Kidney epithelial cell (primary cell): ENCODE data around the gene SLC39A6. TPM values are rescaled to one million over a fixed set of nuclear protein-coding genes. Genes with fewer than 3 reads are reported as not detected.
"Not testable (repeated sequence)": the region's sequence is repeated elsewhere in the genome, so short reads cannot be mapped to it uniquely, and the experiment has no call there.

ENCODE experiments used
- DNase-seq: peaks from one replicate; pipeline ENCODE4 v3.0.0-alpha.2; 2010; ENCODE audit warnings: low read depth
- H3K27me3 ChIP-seq: 2 replicates; pipeline ENCODE4 v1.6.0; 2011; ENCODE audit warnings: low read length; ENCODE audit not compliant: control insufficient read depth, insufficient read depth
- H3K36me3 ChIP-seq: 2 replicates; pipeline ENCODE4 v1.5.1; 2011; ENCODE audit warnings: low read length; ENCODE audit not compliant: control insufficient read depth, insufficient read depth
- H3K4me3 ChIP-seq: 2 replicates; pipeline ENCODE4 v1.5.1; 2011; ENCODE audit warnings: low read depth, mild to moderate bottlenecking, control low read depth, low read length
- CTCF ChIP-seq: IDR thresholded peaks from 2 replicates; pipeline ENCODE4 v1.5.1; 2011; ENCODE audit warnings: mild to moderate bottlenecking, moderate library complexity, low read length, control low read depth, inconsistent platforms; ENCODE audit not compliant: insufficient read depth, poor library complexity, severe bottlenecking
- total RNA-seq: library from RNA; depleted of rRNA; stranded (reverse); fragments of >200 nt; gene quantifications from 2 replicates; pipeline ENCODE4 v1.2.3, GENCODE V29; 2015

The SLC39A6 gene
- total RNA-seq, 1 donor from 2014 or later = 94.1 TPM

DNA sequence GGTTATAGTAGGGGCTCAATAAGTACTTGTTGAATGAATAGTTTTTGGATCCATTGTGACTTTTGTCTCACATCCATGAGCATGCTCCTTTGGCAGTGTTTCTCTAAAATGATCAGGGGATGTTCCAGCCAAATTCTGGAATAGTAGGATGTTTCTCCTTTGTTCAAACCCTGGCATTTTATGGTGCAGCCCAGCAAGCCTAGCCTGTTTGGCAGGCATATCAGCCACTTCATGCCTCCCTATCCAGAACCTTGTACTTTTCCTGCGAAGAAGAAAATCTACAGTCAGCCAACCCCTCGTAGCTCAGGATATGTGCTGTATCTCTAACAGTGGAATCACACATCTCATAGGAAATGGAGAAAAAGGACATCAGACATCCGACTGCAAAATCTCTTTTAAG, 34.7 kb downstream of the SLC39A6 start:
- DNase-seq = no peak
- Histone ChIP-seq H3K36me3 (no peaks in the 10 kb centered on the region), H3K27me3 (no peaks in the 10 kb centered on the region), H3K4me3 (no peak overlapping the region)
- TF ChIP-seq CTCF = no peak

DNA sequence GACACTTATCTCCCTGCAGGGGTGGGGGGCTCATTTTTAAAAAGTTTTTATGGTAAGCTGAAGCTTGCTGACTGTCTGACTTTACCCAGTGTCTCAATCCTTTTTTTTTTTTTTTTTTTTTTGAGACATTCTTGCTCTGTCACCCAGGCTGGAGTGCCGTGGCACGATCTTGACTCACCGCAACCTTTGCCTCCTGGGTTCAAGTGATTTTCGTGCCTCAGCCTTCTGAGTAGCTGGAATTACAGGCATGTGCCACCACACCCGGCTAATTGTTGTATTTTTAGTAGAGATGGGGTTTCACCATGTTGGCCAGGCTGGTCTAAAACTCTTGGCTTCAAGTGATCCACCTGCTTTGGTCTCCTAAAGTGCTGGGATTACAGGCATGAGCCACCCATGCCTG, 37.0 kb downstream of the SLC39A6 start:
- not testable (repeated sequence) for H3K36me3 ChIP-seq, H3K27me3 ChIP-seq

DNA sequence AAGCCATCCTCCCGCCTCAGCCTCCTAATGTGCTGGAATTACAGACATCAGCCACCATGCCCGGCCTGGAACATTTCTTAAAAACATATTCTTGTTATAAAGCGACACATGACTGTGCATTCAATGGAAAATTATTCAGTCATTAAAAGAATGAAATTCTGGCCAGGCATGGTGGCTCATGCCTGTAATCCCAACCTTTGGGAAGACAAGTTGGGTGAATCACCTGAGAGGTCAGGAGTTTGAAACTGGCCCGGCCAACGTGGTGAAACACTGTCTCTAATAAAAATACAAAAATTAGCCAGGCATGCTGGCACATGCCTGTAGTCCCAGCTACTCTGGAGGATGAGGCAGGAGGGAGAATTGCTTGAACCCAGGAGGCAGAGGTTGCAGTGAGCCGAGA, 40.1 kb downstream of the SLC39A6 start:
- TF ChIP-seq CTCF = no peak
- DNase-seq = no peak
- Histone ChIP-seq H3K4me3 (no peak overlapping the region), H3K27me3 (no peaks in the 10 kb centered on the region), H3K36me3 (no peaks in the 10 kb centered on the region)

More for the DNA sequence above, 37.0 kb downstream of the SLC39A6 start:
- not testable (repeated sequence) for DNase-seq, H3K4me3 ChIP-seq

GRCh38 chr18:36088256-36088655, 40.9 kb downstream of the SLC39A6 start:
- TF ChIP-seq CTCF = no peak
- Histone ChIP-seq H3K4me3 (no peak overlapping the region), H3K36me3 (no peaks in the 10 kb centered on the region), H3K27me3 (no peaks in the 10 kb centered on the region)
- no peak for DNase-seq

DNA sequence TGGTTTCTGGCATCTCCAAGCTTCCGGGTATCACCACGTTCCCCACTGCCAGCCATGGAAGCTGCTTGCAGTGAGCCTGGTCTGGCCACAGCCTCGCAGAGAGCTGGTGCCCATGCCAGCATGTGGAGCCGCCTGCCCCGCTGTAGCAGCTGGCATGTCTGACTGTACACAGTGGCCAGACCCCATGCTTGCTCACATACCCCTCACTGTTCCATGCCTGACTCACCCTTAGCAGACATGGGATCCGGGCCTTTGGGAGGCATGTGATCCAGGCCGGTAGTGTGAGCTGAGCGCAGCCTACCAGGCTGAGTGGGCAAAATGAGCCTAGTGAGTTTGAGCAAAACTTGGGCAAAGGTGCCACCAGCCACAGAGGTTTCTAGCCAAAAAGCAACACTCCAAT, 43.0 kb downstream of the SLC39A6 start:
- no peak overlapping the region for H3K4me3 ChIP-seq
- no peak for DNase-seq
- H3K27me3 ChIP-seq = no peaks in the 10 kb centered on the region
- no peak for TF ChIP-seq CTCF
- no peaks in the 10 kb centered on the region for H3K36me3 ChIP-seq

DNA sequence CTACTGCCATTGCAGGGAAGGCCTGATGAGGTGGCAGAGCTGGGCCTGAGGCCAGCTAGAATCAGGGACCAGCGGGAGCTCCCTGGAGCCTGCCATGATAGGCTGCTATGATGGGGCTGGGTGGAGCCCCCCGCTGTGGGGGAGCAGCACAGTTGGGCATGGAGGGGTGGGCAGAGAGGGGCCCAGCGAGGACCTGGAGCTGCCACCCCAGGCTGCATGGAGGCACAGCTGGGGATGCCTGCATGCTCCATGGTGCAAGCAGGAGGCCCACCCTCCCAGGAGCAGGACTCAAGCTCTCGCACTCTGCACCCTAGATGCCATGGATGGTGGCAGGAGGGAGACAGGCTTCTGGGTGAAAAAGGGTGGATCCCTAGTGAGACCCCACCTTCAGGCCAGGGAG, 43.9 kb downstream of the SLC39A6 start:
- no peaks in the 10 kb centered on the region for H3K27me3 ChIP-seq
- DNase-seq = no peak
- H3K4me3 ChIP-seq = no peak overlapping the region
- TF ChIP-seq CTCF = no peak
- H3K36me3 ChIP-seq = no peaks in the 10 kb centered on the region

DNA sequence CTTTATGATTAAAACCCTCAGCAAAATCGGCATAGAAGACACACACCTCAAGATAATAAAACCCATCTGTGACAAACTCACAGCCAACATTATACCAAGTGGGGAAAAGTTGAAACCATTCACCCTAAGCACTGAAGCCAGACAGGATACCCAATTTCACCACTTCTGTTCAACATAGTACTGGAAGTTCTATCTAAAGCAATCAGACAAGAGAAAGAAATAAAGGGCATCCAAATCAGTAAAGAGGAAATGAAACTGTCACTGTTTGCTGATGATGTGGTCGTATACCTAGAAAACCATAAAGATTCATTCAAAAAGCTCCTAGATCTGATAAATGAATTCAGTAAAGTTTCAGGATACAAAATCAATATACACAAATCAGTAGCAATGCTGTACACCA, 45.4 kb downstream of the SLC39A6 start:
- Histone ChIP-seq H3K36me3 (no peaks in the 10 kb centered on the region), H3K4me3 (no peak overlapping the region), H3K27me3 (no peaks in the 10 kb centered on the region)
- TF ChIP-seq CTCF = no peak
- DNase-seq = no peak

GRCh38 chr18:36081118-36081517, 48.0 kb downstream of the SLC39A6 start:
- H3K36me3 ChIP-seq, H3K4me3 ChIP-seq, H3K27me3 ChIP-seq, DNase-seq: not testable (repeated sequence)
